Measurements from ENCODE around the gene WWC1.
"Not testable (repeated sequence)": the region's sequence is repeated elsewhere in the genome, so short reads cannot be mapped to it uniquely, and the experiment has no call there.

- not testable (repeated sequence) for TF ChIP-seq CTCF, POLR2A (IDR thresholded peaks at IDR 0.05)
These were observed 143.9 kb downstream of the WWC1 start for GRCh38 chr5:168435340-168435739.

Measured in adrenal gland (tissue), 5 donors.